GM12873 (cell line): ENCODE measurements around the gene STIM1.

Source experiments
- TF ChIP-seq, protein P1 (sequence below): IDR thresholded peaks from 2 replicates; pipeline ENCODE4 v1.5.1; 2012; ENCODE audit warnings: low read depth, mild to moderate bottlenecking, moderate library complexity, low read length, control low read depth; ENCODE audit not compliant: insufficient read depth; ENCODE audit errors: missing control alignments

The STIM1 gene

DNA sequence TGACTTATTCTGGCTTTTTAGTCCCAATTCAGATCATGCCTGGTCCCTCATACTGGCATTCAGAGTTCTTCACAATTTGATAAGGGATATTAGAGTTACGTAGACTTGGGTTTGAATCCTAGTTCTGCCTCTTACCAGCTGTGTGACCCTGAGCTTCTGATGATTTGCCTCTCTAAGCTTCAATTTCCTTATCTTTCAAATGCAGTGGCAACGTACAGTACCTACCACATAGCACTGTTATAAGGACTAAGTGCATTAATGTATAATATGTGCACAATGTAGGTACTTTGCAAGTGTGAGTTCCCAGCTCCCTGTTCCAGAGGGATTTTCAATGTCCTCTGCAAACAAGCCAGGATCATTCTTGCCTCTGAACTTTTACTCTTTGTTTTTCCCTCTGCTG, 22.0 kb upstream of the STIM1 start:
- TF ChIP-seq, protein P1, sequence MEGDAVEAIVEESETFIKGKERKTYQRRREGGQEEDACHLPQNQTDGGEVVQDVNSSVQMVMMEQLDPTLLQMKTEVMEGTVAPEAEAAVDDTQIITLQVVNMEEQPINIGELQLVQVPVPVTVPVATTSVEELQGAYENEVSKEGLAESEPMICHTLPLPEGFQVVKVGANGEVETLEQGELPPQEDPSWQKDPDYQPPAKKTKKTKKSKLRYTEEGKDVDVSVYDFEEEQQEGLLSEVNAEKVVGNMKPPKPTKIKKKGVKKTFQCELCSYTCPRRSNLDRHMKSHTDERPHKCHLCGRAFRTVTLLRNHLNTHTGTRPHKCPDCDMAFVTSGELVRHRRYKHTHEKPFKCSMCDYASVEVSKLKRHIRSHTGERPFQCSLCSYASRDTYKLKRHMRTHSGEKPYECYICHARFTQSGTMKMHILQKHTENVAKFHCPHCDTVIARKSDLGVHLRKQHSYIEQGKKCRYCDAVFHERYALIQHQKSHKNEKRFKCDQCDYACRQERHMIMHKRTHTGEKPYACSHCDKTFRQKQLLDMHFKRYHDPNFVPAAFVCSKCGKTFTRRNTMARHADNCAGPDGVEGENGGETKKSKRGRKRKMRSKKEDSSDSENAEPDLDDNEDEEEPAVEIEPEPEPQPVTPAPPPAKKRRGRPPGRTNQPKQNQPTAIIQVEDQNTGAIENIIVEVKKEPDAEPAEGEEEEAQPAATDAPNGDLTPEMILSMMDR = no peak

DNA sequence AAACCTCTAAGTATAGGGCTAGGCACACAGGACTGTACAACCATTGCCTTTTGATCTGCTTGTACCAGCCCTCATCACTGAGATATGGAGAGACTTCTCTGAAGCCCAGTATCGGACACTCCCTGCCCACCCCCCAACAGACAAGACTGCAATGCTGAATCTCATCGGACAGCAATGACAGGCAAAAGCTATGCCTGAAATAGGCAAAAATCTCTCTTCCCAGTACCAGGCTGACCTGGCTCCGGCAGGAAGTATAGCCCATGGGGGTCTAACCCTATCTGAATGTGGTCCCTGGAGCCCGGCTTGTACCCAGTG, 21.2 kb upstream of the STIM1 start:
- TF ChIP-seq, protein P1 = no peak

DNA sequence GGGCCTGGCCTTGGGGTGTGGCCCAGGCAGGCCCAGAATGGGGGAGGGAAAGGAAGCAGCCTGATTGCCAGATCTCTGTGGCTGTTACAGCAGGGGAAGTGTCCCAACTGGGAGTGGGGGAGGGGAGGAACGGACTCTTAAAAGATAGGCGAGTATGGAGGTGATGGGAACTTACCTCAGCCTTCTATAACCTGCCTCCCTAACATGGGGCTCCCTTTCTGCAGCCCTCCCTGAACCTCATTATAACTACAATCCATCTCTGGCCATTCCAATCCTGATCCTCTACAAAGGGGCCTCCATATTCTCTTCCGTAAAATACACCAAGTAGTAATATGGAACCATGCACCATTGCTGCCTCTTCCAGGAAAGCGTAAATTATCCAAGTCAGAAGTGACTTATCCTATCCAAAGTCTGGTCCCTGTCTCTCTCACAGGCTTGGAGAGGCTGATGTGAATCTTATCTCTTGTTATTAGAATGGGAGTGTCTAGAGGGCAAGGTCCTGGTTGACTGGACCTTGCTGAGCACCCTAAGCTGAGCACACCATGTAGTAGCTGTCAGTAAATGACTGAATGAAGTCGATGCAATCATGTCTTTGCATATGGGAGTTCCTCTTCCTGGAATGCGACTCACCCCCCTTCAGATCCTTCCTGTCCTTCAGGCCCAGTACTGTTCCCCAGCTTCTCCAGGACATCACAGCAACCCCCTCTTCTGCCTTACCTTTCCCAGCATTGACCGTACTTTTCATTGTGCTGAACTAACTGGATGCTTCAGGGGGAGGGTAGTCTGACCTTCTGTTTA, 20.6 kb upstream of the STIM1 start:
- TF ChIP-seq, protein P1 = no peak

DNA sequence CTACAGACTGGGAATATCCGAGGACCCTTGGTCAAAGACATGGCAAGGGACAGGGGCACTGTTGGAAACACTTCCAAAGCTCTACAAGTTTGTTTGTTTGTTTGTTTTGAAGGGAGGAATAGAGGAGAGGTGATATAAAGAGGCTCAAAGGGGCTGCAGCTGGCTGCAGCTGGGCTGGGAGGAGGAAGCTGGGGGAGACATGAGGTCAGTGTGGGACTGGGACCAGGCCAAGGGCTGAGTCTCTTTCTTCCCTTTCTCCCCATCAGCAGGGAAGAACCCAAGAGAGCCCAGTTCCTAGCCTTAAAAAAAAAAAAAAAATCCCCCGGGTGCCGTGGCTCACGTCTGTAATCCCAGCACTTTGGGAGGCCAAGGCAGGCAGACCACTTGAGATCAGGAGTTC, 19.7 kb upstream of the STIM1 start:
- TF ChIP-seq, protein P1 = no peak

DNA sequence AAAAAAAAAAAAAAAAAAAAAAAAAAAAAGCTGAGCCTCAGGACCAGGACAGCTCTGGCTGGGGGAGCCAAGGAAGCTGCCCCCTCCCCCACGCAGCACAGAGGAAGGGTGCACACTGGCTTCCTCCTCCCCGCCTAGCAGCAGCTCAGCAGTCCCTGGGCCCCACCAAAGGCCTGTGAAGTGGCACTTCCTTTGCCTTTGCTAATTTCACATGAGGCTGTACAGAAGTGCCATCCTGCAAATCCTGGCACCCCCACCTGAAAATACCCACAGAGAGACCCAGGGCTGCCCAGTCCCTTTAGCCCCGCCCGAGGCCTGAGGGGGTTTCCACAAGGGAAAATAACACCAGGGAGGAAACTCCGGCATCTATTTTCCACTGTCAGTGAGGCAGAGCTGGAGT, 18.6 kb upstream of the STIM1 start:
- TF ChIP-seq, protein P1 = no peak

DNA sequence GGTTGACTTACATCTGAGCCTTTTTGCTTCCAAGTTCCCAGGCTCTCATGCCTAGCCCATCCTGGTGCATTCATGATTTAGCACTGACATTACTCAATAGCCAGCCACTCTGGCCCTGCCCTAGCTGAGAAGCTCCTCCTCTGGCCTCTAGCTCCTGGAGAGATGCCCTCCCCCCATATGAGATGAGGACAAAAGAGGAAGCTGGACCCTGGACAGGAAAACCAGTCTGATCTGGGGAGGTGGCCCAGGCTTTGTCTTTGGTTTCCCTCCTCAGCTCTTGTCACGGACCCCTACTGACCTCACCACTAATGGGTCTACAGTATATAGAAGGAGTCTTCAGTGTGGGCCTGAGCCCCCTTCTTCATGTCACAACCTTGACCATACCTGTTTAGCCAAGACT, 17.7 kb upstream of the STIM1 start:
- TF ChIP-seq, protein P1 = no peak

DNA sequence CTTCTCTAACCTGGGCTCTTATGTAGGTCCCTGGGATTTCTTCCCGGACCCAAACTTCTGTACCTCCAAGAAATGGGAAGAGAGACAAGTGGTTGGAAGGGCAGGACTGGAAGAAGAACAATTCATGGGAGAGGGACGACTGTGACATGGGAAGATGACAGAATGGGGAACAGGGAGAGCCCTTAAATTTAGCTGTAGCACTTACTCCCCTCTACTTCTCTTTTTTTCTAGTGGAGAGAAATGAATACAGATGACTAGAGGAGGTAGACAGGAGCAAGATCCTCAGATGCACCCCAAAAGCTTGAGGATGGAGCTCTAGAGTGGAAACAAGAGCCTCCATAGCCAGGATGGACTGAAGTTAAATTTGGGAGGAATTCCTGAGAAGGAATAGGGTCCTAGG, 17.0 kb upstream of the STIM1 start:
- TF ChIP-seq, protein P1 = no peak
